Tibial nerve (tissue), 4 donors: Measurements from ENCODE around the gene ONECUT1. TPM values are rescaled to one million over a fixed set of nuclear protein-coding genes. Genes with fewer than 3 reads are reported as not detected.

Experiments used
- DNase-seq, 2 donors: peaks; one replicate each; pipeline ENCODE4 v3.0.0-alpha.2; 2019; ENCODE audit warnings: low spot score in 2 of 2
- H3K27ac ChIP-seq, 4 donors: fragments of 200-600 bp; sonication (generic) in 3 of 4; one replicate each; pipeline ENCODE4 v1.5.1; 2017 to 2019; ENCODE audit warnings: mild to moderate bottlenecking in 1 of 4
- H3K27me3 ChIP-seq, 2 donors: fragments of 200-600 bp; sonication (generic) in 1 of 2; one replicate each; pipeline versions ENCODE4 v1.5.1 to v1.6.0; 2017 to 2019
- H3K36me3 ChIP-seq, 3 donors: fragments of 200-600 bp; sonication (generic); one replicate each; pipeline ENCODE4 v1.5.1; 2018 to 2019
- H3K4me1 ChIP-seq, 4 donors: fragments of 200-600 bp; sonication (generic) in 3 of 4; one replicate each; pipeline ENCODE4 v1.5.1; 2017 to 2019
- H3K4me3 ChIP-seq, 4 donors: fragments of 200-600 bp; sonication (generic) in 3 of 4; one replicate each; pipeline ENCODE4 v1.5.1; 2017 to 2019; ENCODE audit warnings: mild to moderate bottlenecking in 1 of 4, moderate library complexity in 1 of 4
- H3K9me3 ChIP-seq, 4 donors: fragments of 200-600 bp; sonication (generic) in 3 of 4; one replicate each; pipeline ENCODE4 v1.5.1; 2017 to 2019
- CTCF ChIP-seq, 5 experiments: fragments of 200-600 bp in 3 of 5; fragments of 450-650 bp in 2 of 5; sonication (generic) in 3 of 5; IDR thresholded peaks; one replicate each; pipeline ENCODE4 v1.5.1; 2016 to 2019; ENCODE audit warnings: antibody characterized with exemption in 5 of 5, mild to moderate bottlenecking in 3 of 5, moderate library complexity in 2 of 5
- EP300 ChIP-seq, 2 donors: sonication (generic); formaldehyde crosslinking; IDR thresholded peaks; one replicate each; pipeline ENCODE4 v1.6.1; 2017; ENCODE audit warnings: antibody characterized with exemption in 2 of 2, mild to moderate bottlenecking in 1 of 2
- POLR2A ChIP-seq, 2 donors: fragments of 450-650 bp; IDR thresholded peaks; one replicate each; pipeline ENCODE4 v1.6.1; 2017; ENCODE audit warnings: antibody characterized with exemption in 2 of 2, mild to moderate bottlenecking in 2 of 2, moderate library complexity in 2 of 2
- WGBS, 2 donors: methylation state at CpG; one replicate each; pipeline ENCODE4 v1.1.5; 2018; 5-methylcytosine and 5-hydroxymethylcytosine counted together
- total RNA-seq, 4 donors: library from RNA; depleted of rRNA; stranded (reverse); fragments of >200 nt; gene quantifications; one replicate each; pipeline ENCODE4 v1.1.0, GENCODE V29; 2016

Gene ONECUT1
- total RNA-seq, 4 donors from 2014 or later = 0.22 to 2.4 TPM; not detected in 2

- 4% methylated on average over 26 to 27 of the region's 27 CpGs for WGBS, 2 donors
- Histone ChIP-seq H3K27me3 (peaks cover 0 to 99% of the 10 kb centered on the region in 2 donors), H3K9me3 (no peaks in the 10 kb centered on the region), H3K4me1 (peaks cover 0 to 80% (median 44%) of the 10 kb centered on the region in 4 donors), H3K36me3 (no peaks in the 10 kb centered on the region), H3K27ac (no peak overlapping the region), H3K4me3 (no peak overlapping the region)
- no peak for DNase-seq
- no peak for TF ChIP-seq EP300 (IDR thresholded peaks at IDR 0.05)
- TF ChIP-seq CTCF (IDR thresholded peaks at IDR 0.05) = no peak
These were observed 4.3 kb downstream of the ONECUT1 start for GRCh38 chr15:52785672-52786406.

- H3K27ac ChIP-seq = no peak overlapping the region
- H3K9me3 ChIP-seq = no peaks in the 10 kb centered on the region
- DNase-seq = no peak
- peaks cover 0 to 80% (median 39%) of the 10 kb centered on the region in 4 donors for H3K4me1 ChIP-seq
- H3K36me3 ChIP-seq = no peaks in the 10 kb centered on the region
- 3 to 4% methylated on average over 26 to 49 of the region's 64 CpGs for WGBS, 2 donors
- TF ChIP-seq EP300 (IDR thresholded peaks at IDR 0.05) (no peak), POLR2A (IDR thresholded peaks at IDR 0.05) (no peak), CTCF (IDR thresholded peaks at IDR 0.05) (no peak)
- no peak overlapping the region for H3K4me3 ChIP-seq
- H3K27me3 ChIP-seq = peaks cover 0 to 93% of the 10 kb centered on the region in 2 donors
These were observed 5.1 kb downstream of the ONECUT1 start for GRCh38 chr15:52784799-52785671.

GRCh38 chr15:52783929-52784798 is 6.0 kb downstream of the ONECUT1 start:
- 2 to 4% methylated on average over 54 to 57 of the region's 57 CpGs for WGBS, 2 donors
- Histone ChIP-seq H3K27me3 (peaks cover 0 to 92% of the 10 kb centered on the region in 2 donors), H3K4me3 (peak overlapping the region in 1 of 4 donors; percentile 1)

GRCh38 chr15:52783191-52783829 is 6.8 kb downstream of the ONECUT1 start:
- H3K4me1 ChIP-seq = peaks cover 0 to 67% (median 25%) of the 10 kb centered on the region in 4 donors
- peak overlapping the region in 1 of 4 donors; percentile 1 for H3K4me3 ChIP-seq
- TF ChIP-seq EP300 (IDR thresholded peaks at IDR 0.05) (no peak), POLR2A (IDR thresholded peaks at IDR 0.05) (no peak), CTCF (IDR thresholded peaks at IDR 0.05) (no peak)
- no peaks in the 10 kb centered on the region for H3K36me3 ChIP-seq
- no peaks in the 10 kb centered on the region for H3K9me3 ChIP-seq
- H3K27ac ChIP-seq = no peak overlapping the region
- no peak for DNase-seq
- WGBS, 2 donors = 8% methylated on average over 34 of the region's 34 CpGs
- peaks cover 0 to 90% of the 10 kb centered on the region in 2 donors for H3K27me3 ChIP-seq

More at GRCh38 chr15:52783929-52784798, 6.0 kb downstream of the ONECUT1 start:
- no peak for DNase-seq
- H3K4me1 ChIP-seq = peaks cover 0 to 75% (median 33%) of the 10 kb centered on the region in 4 donors
- no peaks in the 10 kb centered on the region for H3K36me3 ChIP-seq
- peak in 3 of 5 experiments; percentile 10 to 53 (median 22) for TF ChIP-seq CTCF (IDR thresholded peaks at IDR 0.05)
- no peak for TF ChIP-seq EP300 (IDR thresholded peaks at IDR 0.05)
- H3K9me3 ChIP-seq = no peaks in the 10 kb centered on the region
- no peak overlapping the region for H3K27ac ChIP-seq
